ENCODE results near the gene PIGR. TPM values are rescaled to one million over a fixed set of nuclear protein-coding genes. Genes with fewer than 3 reads are reported as not detected.

PIGR gene
- total and polyA plus RNA-seq, 9 of the 15 experiments (the other 6 are each of a cell fraction or from before 2014, with no cell fraction given): 0.01 to 1.5 (median 0.03) TPM; not detected in 4

DNA sequence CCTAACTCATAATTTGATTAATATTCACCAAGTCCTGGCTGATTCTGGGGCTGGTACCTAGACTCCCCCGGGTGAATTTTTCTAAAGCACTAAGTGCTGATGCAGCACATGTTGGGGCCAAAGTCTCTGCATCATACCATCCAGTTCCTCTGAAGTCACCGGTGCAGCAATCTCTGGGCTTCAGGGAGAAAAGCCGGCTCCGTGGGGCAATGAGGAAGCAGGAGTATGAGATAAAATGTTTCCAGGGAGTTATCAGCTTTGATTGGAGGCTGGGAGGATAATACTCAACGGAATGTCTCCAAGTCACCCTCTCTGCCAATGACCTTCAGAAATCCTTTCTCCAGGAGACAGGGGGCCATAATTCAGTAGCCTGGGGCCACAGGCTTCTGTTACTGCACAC, 22.8 kb upstream of the PIGR start (continued):
- TF ChIP-seq ZNF436 (CRISPR knock-in tag; IDR thresholded peaks at IDR 0.05) (no peak), ZNF134 (CRISPR knock-in tag; conservative IDR thresholded peaks at IDR 0.05) (no peak), ESRRA (IDR thresholded peaks at IDR 0.05; ENCODE audit: borderline replicate concordance, low read depth) (0 out of 2 replicates have a peak, but pooled peaks have one; percentile 30), TEAD4 (IDR thresholded peaks at IDR 0.05; ENCODE audit: low read length) (peak; percentile 16; the same call in 1 of the 2 replicates), TEAD4 (CRISPR knock-in tag; IDR thresholded peaks at IDR 0.05; ENCODE audit: borderline replicate concordance) (no peak), POLR3A (IDR thresholded peaks at IDR 0.05; ENCODE audit: borderline replicate concordance, extremely low read depth, insufficient read depth, insufficient read length) (no peak), HNRNPLL (IDR thresholded peaks at IDR 0.05; ENCODE audit: low read depth, low read length, poor library complexity, severe bottlenecking) (no peak), ZNF212 (CRISPR knock-in tag; IDR thresholded peaks at IDR 0.05) (no peak), MAFK (IDR thresholded peaks at IDR 0.05; ENCODE audit: low read length) (peak; percentile 71), RUNX1 (IDR thresholded peaks at IDR 0.05; ENCODE audit: low read depth) (no peak), FOS (IDR thresholded peaks at IDR 0.05; ENCODE audit: extremely low read depth, insufficient read length) (no peak), XRCC5 (IDR thresholded peaks at IDR 0.05; ENCODE audit: low read depth, low read length) (no peak), ZEB2 (IDR thresholded peaks at IDR 0.05) (no peak), FOXP1 (CRISPR knock-in tag; IDR thresholded peaks at IDR 0.05) (no peak), GTF2F1 (IDR thresholded peaks at IDR 0.05; ENCODE audit: low read depth, low read length) (no peak)
- TF ChIP-seq, protein P1, sequence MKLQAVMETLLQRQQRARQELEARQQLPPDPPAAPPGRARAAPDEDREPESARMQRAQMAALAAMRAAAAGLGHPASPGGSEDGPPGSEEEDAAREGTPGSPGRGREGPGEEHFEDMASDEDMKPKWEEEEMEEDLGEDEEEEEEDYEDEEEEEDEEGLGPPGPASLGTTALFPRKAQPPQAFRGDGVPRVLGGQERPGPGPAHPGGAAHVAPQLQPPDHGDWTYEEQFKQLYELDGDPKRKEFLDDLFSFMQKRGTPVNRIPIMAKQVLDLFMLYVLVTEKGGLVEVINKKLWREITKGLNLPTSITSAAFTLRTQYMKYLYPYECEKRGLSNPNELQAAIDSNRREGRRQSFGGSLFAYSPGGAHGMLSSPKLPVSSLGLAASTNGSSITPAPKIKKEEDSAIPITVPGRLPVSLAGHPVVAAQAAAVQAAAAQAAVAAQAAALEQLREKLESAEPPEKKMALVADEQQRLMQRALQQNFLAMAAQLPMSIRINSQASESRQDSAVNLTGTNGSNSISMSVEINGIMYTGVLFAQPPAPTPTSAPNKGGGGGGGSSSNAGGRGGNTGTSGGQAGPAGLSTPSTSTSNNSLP (IDR thresholded peaks at IDR 0.05; ENCODE audit: borderline replicate concordance, low read depth, low read length): no peak
- TF ChIP-seq, protein P2, sequence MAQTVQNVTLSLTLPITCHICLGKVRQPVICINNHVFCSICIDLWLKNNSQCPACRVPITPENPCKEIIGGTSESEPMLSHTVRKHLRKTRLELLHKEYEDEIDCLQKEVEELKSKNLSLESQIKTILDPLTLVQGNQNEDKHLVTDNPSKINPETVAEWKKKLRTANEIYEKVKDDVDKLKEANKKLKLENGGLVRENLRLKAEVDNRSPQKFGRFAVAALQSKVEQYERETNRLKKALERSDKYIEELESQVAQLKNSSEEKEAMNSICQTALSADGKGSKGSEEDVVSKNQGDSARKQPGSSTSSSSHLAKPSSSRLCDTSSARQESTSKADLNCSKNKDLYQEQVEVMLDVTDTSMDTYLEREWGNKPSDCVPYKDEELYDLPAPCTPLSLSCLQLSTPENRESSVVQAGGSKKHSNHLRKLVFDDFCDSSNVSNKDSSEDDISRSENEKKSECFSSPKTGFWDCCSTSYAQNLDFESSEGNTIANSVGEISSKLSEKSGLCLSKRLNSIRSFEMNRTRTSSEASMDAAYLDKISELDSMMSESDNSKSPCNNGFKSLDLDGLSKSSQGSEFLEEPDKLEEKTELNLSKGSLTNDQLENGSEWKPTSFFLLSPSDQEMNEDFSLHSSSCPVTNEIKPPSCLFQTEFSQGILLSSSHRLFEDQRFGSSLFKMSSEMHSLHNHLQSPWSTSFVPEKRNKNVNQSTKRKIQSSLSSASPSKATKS (CRISPR knock-in tag; IDR thresholded peaks at IDR 0.05): no peak
- TF ChIP-seq, protein P3, sequence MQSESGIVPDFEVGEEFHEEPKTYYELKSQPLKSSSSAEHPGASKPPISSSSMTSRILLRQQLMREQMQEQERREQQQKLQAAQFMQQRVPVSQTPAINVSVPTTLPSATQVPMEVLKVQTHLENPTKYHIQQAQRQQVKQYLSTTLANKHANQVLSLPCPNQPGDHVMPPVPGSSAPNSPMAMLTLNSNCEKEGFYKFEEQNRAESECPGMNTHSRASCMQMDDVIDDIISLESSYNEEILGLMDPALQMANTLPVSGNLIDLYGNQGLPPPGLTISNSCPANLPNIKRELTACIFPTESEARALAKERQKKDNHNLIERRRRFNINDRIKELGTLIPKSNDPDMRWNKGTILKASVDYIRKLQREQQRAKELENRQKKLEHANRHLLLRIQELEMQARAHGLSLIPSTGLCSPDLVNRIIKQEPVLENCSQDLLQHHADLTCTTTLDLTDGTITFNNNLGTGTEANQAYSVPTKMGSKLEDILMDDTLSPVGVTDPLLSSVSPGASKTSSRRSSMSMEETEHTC (IDR thresholded peaks at IDR 0.05): no peak
- TF ChIP-seq, protein P4, sequence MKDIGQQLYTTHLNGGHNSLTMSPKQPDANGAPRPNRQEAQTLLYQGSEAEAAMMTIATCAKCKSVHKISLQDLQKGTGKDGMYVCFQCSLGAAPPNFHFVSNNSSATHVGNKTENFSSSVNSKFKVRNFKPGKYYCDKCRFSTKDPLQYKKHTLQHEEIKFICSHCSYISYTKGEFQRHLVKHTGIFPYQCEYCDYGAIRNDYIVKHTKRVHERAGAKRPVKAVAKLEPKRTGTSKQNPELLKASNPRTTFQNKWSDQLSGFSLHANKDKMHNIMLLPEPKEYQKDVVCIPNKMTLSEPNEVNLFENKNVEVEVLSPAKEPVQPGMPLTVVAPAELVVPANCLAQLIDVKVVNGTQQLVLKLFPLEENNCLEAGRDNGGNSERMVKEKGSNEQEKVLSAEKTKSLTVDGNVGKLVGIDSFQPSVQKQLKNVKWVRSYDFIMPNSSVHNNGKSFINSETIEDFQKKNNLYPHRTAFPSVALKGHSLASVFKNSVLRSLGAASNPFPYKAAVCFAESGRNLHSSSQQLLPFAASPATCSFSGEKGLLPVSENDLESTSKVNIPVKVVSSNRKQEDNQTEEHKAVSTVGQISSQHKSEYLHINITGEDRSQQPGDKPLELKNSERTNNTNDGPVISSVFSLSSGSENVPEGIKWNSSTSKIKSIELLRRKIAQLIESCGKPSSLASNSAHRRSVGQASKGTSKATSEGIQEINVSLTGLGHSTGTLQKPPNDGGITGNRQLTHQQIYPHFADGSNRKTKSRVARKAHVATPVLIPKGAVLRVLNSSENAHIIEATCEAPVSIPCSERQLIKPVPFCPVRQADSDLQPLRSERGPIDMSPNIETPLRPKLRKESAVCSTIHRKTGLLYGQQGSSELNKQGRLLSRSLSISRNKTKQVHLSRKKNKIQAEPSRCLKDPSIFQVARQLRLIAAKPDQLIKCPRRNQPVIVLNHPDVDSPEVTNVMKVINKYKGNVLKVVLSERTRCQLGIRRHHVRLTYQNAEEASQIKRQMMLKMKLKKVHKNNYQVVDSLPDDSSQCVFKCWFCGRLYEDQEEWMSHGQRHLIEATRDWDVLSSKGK (CRISPR knock-in tag; IDR thresholded peaks at IDR 0.05): no peak
- TF ChIP-seq, protein P5, sequence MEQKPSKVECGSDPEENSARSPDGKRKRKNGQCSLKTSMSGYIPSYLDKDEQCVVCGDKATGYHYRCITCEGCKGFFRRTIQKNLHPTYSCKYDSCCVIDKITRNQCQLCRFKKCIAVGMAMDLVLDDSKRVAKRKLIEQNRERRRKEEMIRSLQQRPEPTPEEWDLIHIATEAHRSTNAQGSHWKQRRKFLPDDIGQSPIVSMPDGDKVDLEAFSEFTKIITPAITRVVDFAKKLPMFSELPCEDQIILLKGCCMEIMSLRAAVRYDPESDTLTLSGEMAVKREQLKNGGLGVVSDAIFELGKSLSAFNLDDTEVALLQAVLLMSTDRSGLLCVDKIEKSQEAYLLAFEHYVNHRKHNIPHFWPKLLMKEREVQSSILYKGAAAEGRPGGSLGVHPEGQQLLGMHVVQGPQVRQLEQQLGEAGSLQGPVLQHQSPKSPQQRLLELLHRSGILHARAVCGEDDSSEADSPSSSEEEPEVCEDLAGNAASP (IDR thresholded peaks at IDR 0.05): no peak
